GM12878 (cell line): Measurements from ENCODE around the gene POC5. TPM values are rescaled to one million over a fixed set of nuclear protein-coding genes. Genes with fewer than 3 reads are reported as not detected.

Experiments used
- ATAC-seq: fragments of 200-7000 bp; cut with Tn5 transposase; 3 replicates; pipeline ENCODE4 v1.9.1; 2020; ENCODE audit warnings: mild to moderate bottlenecking, moderate library complexity
- BruUV-seq: library from RNA; stranded (reverse); fragments of 400-500 nt; replicated peaks from 2 replicates; lab custom pipeline; 2021; lab: Mats Ljungman, UMichigan
- CTCF ChIA-PET: fragments of 300-600 bp; sonication (Branson Sonifier 250); formaldehyde crosslinking; extraction: SDS; loops from one replicate; lab custom pipeline; 2021; ENCODE audit warnings: inconsistent platforms; lab: Yijun Ruan, JAX
- POLR2A ChIA-PET: fragments of 350-600 bp; formaldehyde crosslinking; extraction: SDS; loops from one replicate; lab custom pipeline; 2021; ENCODE audit warnings: inconsistent platforms; lab: Charles Lee
- RAD21 ChIA-PET: fragments of 300-600 bp; sonication (Branson Sonifier 250); formaldehyde crosslinking; loops from one replicate; lab custom pipeline; 2023; ENCODE audit warnings: antibody characterized with exemption; ENCODE audit not compliant: unreplicated experiment; lab: Charles Lee
- SMC1A ChIA-PET: fragments of 300-600 bp; sonication (Branson Sonifier 250); formaldehyde crosslinking; loops from one replicate; lab custom pipeline; 2023; ENCODE audit not compliant: unreplicated experiment, uncharacterized antibody; lab: Charles Lee
- DNase-seq: peaks from one replicate; pipeline ENCODE4 v3.0.0-alpha.2; 2011; ENCODE audit warnings: low read depth, low spot score
- FAIRE-seq: peaks from 3 replicates; lab custom pipeline; 2011; peaks lifted over from hg19 to GRCh38; lab: Jason Lieb, UNC
- H2AFZ ChIP-seq: 2 replicates; pipeline ENCODE4 v1.6.0; 2011; ENCODE audit warnings: low read depth, low read length, control low read depth; ENCODE audit not compliant: control insufficient read depth
- H3K27ac ChIP-seq: 2 replicates; pipeline ENCODE4 v1.5.1; 2011; ENCODE audit warnings: control low read depth; ENCODE audit not compliant: control insufficient read depth, insufficient read depth
- H3K27me3 ChIP-seq, 2 experiments: replicated peaks in 1 of 2; 2 replicates each; pipeline versions ENCODE4 v1.6.0 to v1.6.1; 2011; ENCODE audit warnings: low read length in 1 of 2; ENCODE audit not compliant: control insufficient read depth in 2 of 2, insufficient read depth in 2 of 2
- H3K36me3 ChIP-seq, 2 experiments: 2 replicates each; pipeline ENCODE4 v1.5.1; 2011; ENCODE audit warnings: low read length in 1 of 2; ENCODE audit not compliant: control insufficient read depth in 2 of 2, insufficient read depth in 2 of 2
- H3K4me1 ChIP-seq: 2 replicates; pipeline ENCODE4 v1.6.1; 2011; ENCODE audit warnings: mild to moderate bottlenecking, low read length, moderate library complexity, mixed read lengths; ENCODE audit not compliant: control insufficient read depth, insufficient read depth
- H3K4me2 ChIP-seq: 2 replicates; pipeline ENCODE4 v1.6.0; 2011; ENCODE audit warnings: control low read depth; ENCODE audit not compliant: control insufficient read depth, insufficient read depth
- H3K4me3 ChIP-seq: fragments of 200-600 bp; sonication (generic); 2 replicates; pipeline ENCODE4 v1.5.1; 2016
- H3K79me2 ChIP-seq: 2 replicates; pipeline ENCODE4 v1.6.0; 2011; ENCODE audit warnings: low read length; ENCODE audit not compliant: control insufficient read depth, insufficient read depth
- H3K9ac ChIP-seq: 2 replicates; pipeline ENCODE4 v1.8.0; 2011; ENCODE audit warnings: low read length, control low read depth, mixed read lengths; ENCODE audit not compliant: control insufficient read depth, insufficient read depth
- H3K9me3 ChIP-seq: replicated peaks from 3 replicates; pipeline ENCODE4 v1.5.1; 2011; ENCODE audit warnings: mild to moderate bottlenecking, low read length; ENCODE audit not compliant: control insufficient read depth, insufficient read depth
- H4K20me1 ChIP-seq: 2 replicates; pipeline ENCODE4 v1.6.0; 2011; ENCODE audit not compliant: control insufficient read depth, insufficient read depth
- ASH2L ChIP-seq: fragments of 300-600, 200-600 bp; sonication (generic); IDR thresholded peaks from 2 replicates; pipeline ENCODE4 v1.6.1; 2017; ENCODE audit warnings: low read depth, mild to moderate bottlenecking, borderline replicate concordance
- BHLHE40 ChIP-seq, 2 experiments: fragments of 450-650 bp in 1 of 2; IDR thresholded peaks; 2 replicates each; pipeline ENCODE4 v1.6.1; 2011 to 2017; ENCODE audit warnings: low read depth in 2 of 2, borderline replicate concordance in 1 of 2, improper control_type of control experiment in 1 of 2, low read length in 1 of 2, mild to moderate bottlenecking in 1 of 2
- BRCA1 ChIP-seq: IDR thresholded peaks from 2 replicates; pipeline ENCODE4 v1.6.1; 2011; ENCODE audit warnings: low read depth, low read length, improper control_type of control experiment
- ELK1 ChIP-seq: IDR thresholded peaks from 2 replicates; pipeline ENCODE4 v1.6.1; 2012; ENCODE audit warnings: low read depth, low read length, improper control_type of control experiment
- EP300 ChIP-seq, 2 experiments: fragments of 150-350 bp in 1 of 2; IDR thresholded peaks; 2 replicates each; pipeline ENCODE4 v1.6.1; 2011 to 2012; ENCODE audit warnings: low read depth in 2 of 2, low read length in 2 of 2, borderline replicate concordance in 1 of 2, improper control_type of control experiment in 1 of 2, inconsistent platforms in 1 of 2; ENCODE audit not compliant: control insufficient read depth in 1 of 2
- ESRRA ChIP-seq: IDR thresholded peaks from 2 replicates; pipeline ENCODE4 v1.6.1; 2012; ENCODE audit warnings: mild to moderate bottlenecking, low read length, improper control_type of control experiment
- GATAD2B ChIP-seq: fragments of 450-650 bp; conservative IDR thresholded peaks from 2 replicates; pipeline ENCODE4 v1.6.1; 2017; ENCODE audit warnings: low read depth, mild to moderate bottlenecking, moderate library complexity
- HCFC1 ChIP-seq: fragments of 150-350 bp; IDR thresholded peaks from 2 replicates; pipeline ENCODE4 v1.6.1; 2014; ENCODE audit warnings: low read length
- HDGF ChIP-seq: fragments of 450-650 bp; IDR thresholded peaks from 2 replicates; pipeline ENCODE4 v1.6.1; 2016; ENCODE audit warnings: antibody characterized with exemption
- KAT2A ChIP-seq: conservative IDR thresholded peaks from 2 replicates; pipeline ENCODE4 v1.6.1; 2011; ENCODE audit warnings: low read depth, low read length; ENCODE audit not compliant: control insufficient read depth
- MYB ChIP-seq: fragments of 150-350 bp; IDR thresholded peaks from 2 replicates; pipeline ENCODE4 v1.6.1; 2014; ENCODE audit warnings: mild to moderate bottlenecking, low read depth, low read length, borderline replicate concordance
- RCOR1 ChIP-seq: conservative IDR thresholded peaks from 2 replicates; pipeline ENCODE4 v1.6.1; 2012; ENCODE audit warnings: low read depth, low read length, improper control_type of control experiment
- RELA ChIP-seq: fragments of 450-650 bp; IDR thresholded peaks from 2 replicates; pipeline ENCODE4 v1.8.0; 2014; ENCODE audit warnings: borderline replicate concordance; ENCODE audit not compliant: partially characterized antibody
- SIN3A ChIP-seq: IDR thresholded peaks from 2 replicates; pipeline ENCODE4 v1.6.1; 2012; ENCODE audit warnings: low read depth, low read length, improper control_type of control experiment
- SMARCA5 ChIP-seq: fragments of 450-650 bp; IDR thresholded peaks from 2 replicates; pipeline ENCODE4 v1.6.1; 2017; ENCODE audit warnings: mild to moderate bottlenecking
- SREBF2 ChIP-seq: IDR thresholded peaks from 2 replicates; pipeline ENCODE4 v1.6.1; 2012; ENCODE audit warnings: mild to moderate bottlenecking, low read length
- SUZ12 ChIP-seq: fragments of 200-600 bp; sonication (generic); IDR thresholded peaks from one replicate; pipeline ENCODE4 v1.6.1; 2018; ENCODE audit warnings: antibody characterized with exemption, mild to moderate bottlenecking; ENCODE audit not compliant: unreplicated experiment
- TARDBP ChIP-seq: IDR thresholded peaks from 2 replicates; pipeline ENCODE4 v1.6.1; 2016; ENCODE audit warnings: borderline replicate concordance
- TCF12 ChIP-seq: IDR thresholded peaks from 2 replicates; pipeline ENCODE4 v1.6.1; 2011; ENCODE audit warnings: low read depth, mild to moderate bottlenecking, low read length
- USF2 ChIP-seq: IDR thresholded peaks from 2 replicates; pipeline ENCODE4 v1.6.1; 2011; ENCODE audit warnings: low read depth, low read length, improper control_type of control experiment, borderline replicate concordance
- in situ Hi-C: fragments of 300-500 bp; cut with MboI; formaldehyde crosslinking; loops from 9 replicates; pipeline ENCODE4 v1.14.3; 2018; ENCODE audit warnings: mixed read lengths
- intact Hi-C: fragments of 100-400 bp; cut with micrococcal nuclease; formaldehyde crosslinking; loops from one replicate; pipeline ENCODE4 v1.14.2; 2022; ENCODE audit not compliant: unreplicated experiment
- polyA plus RNA-seq, 11 experiments: library from polyadenylated mRNA; depleted of rRNA in 4 of 11; unstranded in 6 of 11; stranded (reverse) in 5 of 11; fragments of >200 nt; fragmentation: Nextera tagmentation in 4 of 11; fragmentation: Illumina TruSeq in 1 of 11; extraction: Ambion mirVana in 4 of 11; extraction: Trizol in 1 of 11; gene quantifications; 1 replicate in 1 of 11; 2 replicates in 10 of 11; pipeline versions ENCODE4 v1.2.1 to v1.2.3, GENCODE V29; 2011 to 2016; ENCODE audit warnings: inconsistent platforms in 2 of 11, missing spikeins in 2 of 11, low read depth in 1 of 11
- total RNA-seq, 4 experiments: library from RNA; depleted of rRNA in 3 of 4; stranded (reverse); fragments of >200 nt in 3 of 4; fragmentation: Illumina TruSeq in 1 of 4; extraction: Trizol in 1 of 4; gene quantifications; 2 replicates each; pipeline versions ENCODE4 v1.2.1 to v1.2.3, GENCODE V29; 2013 to 2021
- TF ChIP-seq, protein P1 (sequence below), 3 experiments: IDR thresholded peaks in 2 of 3; conservative IDR thresholded peaks in 1 of 3; 2 replicates each; pipeline ENCODE4 v1.5.1; 2011; ENCODE audit warnings: low read depth in 3 of 3, low read length in 3 of 3, mild to moderate bottlenecking in 3 of 3, control low read depth in 2 of 3, moderate library complexity in 2 of 3, inconsistent platforms in 1 of 3, mixed read lengths in 1 of 3; ENCODE audit not compliant: control insufficient read depth in 2 of 3, insufficient read depth in 1 of 3; ENCODE audit errors: extremely low read depth in 1 of 3

Gene POC5
- total and polyA plus RNA-seq, 10 of the 15 experiments (the other 5 are each of a cell fraction or from before 2014, with no cell fraction given) = 13.1 to 25.6 (median 21.8) TPM

- TF ChIP-seq BHLHE40 (IDR thresholded peaks at IDR 0.05; ENCODE audit: borderline replicate concordance in 1 of 2, low read depth in 2 of 2, low read length in 1 of 2) = no peak
- TF ChIP-seq MYB = no peak
- TF ChIP-seq TARDBP = no peak
- no peak for TF ChIP-seq SMARCA5
These were observed 76.4 kb downstream of the POC5 start (continued) for GRCh38 chr5:75640826-75641225.

DNA sequence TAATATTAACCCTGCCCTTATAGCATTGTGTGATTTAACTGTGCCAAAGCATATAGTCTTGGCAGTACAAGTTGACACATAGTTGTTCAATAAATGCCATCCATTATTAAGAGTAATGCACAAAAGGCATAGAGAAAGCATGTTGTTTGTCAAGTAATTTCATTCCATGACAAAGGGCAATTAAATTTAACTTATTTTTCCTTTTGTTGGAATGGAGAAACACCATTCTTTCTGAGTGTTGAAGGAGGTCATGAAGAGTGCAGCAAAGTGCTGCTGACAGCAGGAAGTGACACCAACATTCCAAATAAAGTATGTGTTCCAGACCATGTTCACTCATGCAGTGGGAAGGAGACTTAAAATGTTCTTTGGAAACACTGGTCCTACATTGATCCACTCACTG, 76.8 kb downstream of the POC5 start:
- no peaks in the 10 kb centered on the region for H3K4me1 ChIP-seq
- no peaks in the 10 kb centered on the region for H3K9me3 ChIP-seq
- ChIA-PET CTCF (interaction anchor here (1.5 kb wide), 1 partner anchor 20 kb away, joined by 4 read pairs; no protein-coding TSS in a partner anchor), POLR2A (no interaction called here), SMC1A (interaction anchor here (1.0 kb wide), 1 partner anchor 116 kb away, joined by 3 read pairs; no protein-coding TSS in a partner anchor), RAD21 (no interaction called here)
- no peak overlapping the region for H3K4me3 ChIP-seq
- no peaks in the 10 kb centered on the region for H3K27me3 ChIP-seq
- no peaks in the 10 kb centered on the region for H3K79me2 ChIP-seq
- H3K27ac ChIP-seq = no peak overlapping the region
- FAIRE-seq (peak; percentile 81), DNase-seq (no peak), ATAC-seq (no peak)
- TF ChIP-seq GATAD2B (no peak), ESRRA (no peak), HCFC1 (no peak), RELA (no peak), RCOR1 (no peak), ELK1 (no peak), BRCA1 (no peak), TCF12 (no peak), SREBF2 (no peak), EP300 (IDR thresholded peaks at IDR 0.05; ENCODE audit: borderline replicate concordance in 1 of 2, control insufficient read depth in 1 of 2, low read depth in 2 of 2, low read length in 2 of 2) (no peak), SIN3A (no peak), USF2 (no peak), KAT2A (no peak), ASH2L (no peak), SUZ12 (no peak), HDGF (no peak)
- TF ChIP-seq, protein P1, sequence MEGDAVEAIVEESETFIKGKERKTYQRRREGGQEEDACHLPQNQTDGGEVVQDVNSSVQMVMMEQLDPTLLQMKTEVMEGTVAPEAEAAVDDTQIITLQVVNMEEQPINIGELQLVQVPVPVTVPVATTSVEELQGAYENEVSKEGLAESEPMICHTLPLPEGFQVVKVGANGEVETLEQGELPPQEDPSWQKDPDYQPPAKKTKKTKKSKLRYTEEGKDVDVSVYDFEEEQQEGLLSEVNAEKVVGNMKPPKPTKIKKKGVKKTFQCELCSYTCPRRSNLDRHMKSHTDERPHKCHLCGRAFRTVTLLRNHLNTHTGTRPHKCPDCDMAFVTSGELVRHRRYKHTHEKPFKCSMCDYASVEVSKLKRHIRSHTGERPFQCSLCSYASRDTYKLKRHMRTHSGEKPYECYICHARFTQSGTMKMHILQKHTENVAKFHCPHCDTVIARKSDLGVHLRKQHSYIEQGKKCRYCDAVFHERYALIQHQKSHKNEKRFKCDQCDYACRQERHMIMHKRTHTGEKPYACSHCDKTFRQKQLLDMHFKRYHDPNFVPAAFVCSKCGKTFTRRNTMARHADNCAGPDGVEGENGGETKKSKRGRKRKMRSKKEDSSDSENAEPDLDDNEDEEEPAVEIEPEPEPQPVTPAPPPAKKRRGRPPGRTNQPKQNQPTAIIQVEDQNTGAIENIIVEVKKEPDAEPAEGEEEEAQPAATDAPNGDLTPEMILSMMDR (IDR thresholded peaks at IDR 0.05 in 2 of 3, conservative IDR thresholded peaks at IDR 0.05 in 1 of 3; ENCODE audit: control insufficient read depth in 2 of 3, extremely low read depth in 1 of 3, insufficient read depth in 1 of 3, low read depth in 3 of 3, low read length in 3 of 3) = no peak
- H3K9ac ChIP-seq = no peak overlapping the region
- no peak overlapping the region for H2AFZ ChIP-seq
- no peak overlapping the region for H3K4me2 ChIP-seq
- no peaks in the 10 kb centered on the region for H3K36me3 ChIP-seq
- BruUV-seq = no TSS peak
- in situ Hi-C loops (no loop called here), intact Hi-C loops (no loop called here)
- H4K20me1 ChIP-seq = no peaks in the 10 kb centered on the region
